OCI-LY7 (cell line): Measurements from ENCODE around the gene TMEM52B. TPM values are rescaled to one million over a fixed set of nuclear protein-coding genes. Genes with fewer than 3 reads are reported as not detected.
A peak's percentile ranks its signal among the peaks of the same experiment; 100 is the strongest.

Source experiments
- BruUV-seq: library from RNA; stranded (reverse); fragments of 400-500 nt; replicated peaks from 2 replicates; lab custom pipeline; 2021; lab: Mats Ljungman, UMichigan
- CTCF ChIA-PET: fragments of 300-600 bp; sonication (Branson Sonifier 250); formaldehyde crosslinking; loops from one replicate; lab custom pipeline; 2022; ENCODE audit warnings: antibody characterized with exemption; ENCODE audit not compliant: unreplicated experiment; lab: Charles Lee
- POLR2A ChIA-PET: fragments of 300-600 bp; sonication (Branson Sonifier 250); formaldehyde crosslinking; loops from one replicate; lab custom pipeline; 2022; ENCODE audit warnings: antibody characterized with exemption; lab: Charles Lee
- DNase-seq: peaks from one replicate; pipeline ENCODE4 v3.0.0-alpha.2; 2015; ENCODE audit warnings: low spot score
- H2AFZ ChIP-seq: fragments of 200-600 bp; sonication (generic), shearing (Covaris generic); 2 replicates; pipeline ENCODE4 v1.6.1; 2014; ENCODE audit warnings: mild to moderate bottlenecking, antibody characterized with exemption, low read length, moderate library complexity
- H3K27ac ChIP-seq: fragments of 200-600 bp; sonication (generic); 2 replicates; pipeline ENCODE4 v1.5.1; 2014; ENCODE audit warnings: mixed run types, low read depth, mild to moderate bottlenecking, moderate library complexity, low read length, inconsistent platforms; ENCODE audit not compliant: poor library complexity, severe bottlenecking
- H3K36me3 ChIP-seq: fragments of 200-600 bp; sonication (generic); 2 replicates; pipeline ENCODE4 v1.6.1; 2014; ENCODE audit warnings: mild to moderate bottlenecking, antibody characterized with exemption, low read length, moderate library complexity, mixed read lengths; ENCODE audit not compliant: insufficient read depth
- H3K4me1 ChIP-seq: fragments of 200-600 bp; sonication (generic); 2 replicates; pipeline ENCODE4 v1.5.1; 2014; ENCODE audit warnings: mild to moderate bottlenecking, low read length; ENCODE audit not compliant: insufficient read depth, poor library complexity, severe bottlenecking
- H3K4me2 ChIP-seq: fragments of 200-600 bp; sonication (generic); 2 replicates; pipeline ENCODE4 v1.6.1; 2014; ENCODE audit warnings: mild to moderate bottlenecking, low read length
- H3K4me3 ChIP-seq: fragments of 200-600 bp; sonication (generic); 2 replicates; pipeline ENCODE4 v1.5.1; 2014; ENCODE audit warnings: mild to moderate bottlenecking, low read depth, low read length; ENCODE audit not compliant: poor library complexity, severe bottlenecking
- H3K79me2 ChIP-seq: fragments of 200-600 bp; sonication (generic); 2 replicates; pipeline ENCODE4 v1.6.1; 2016; ENCODE audit warnings: low read depth, mild to moderate bottlenecking, low read length, moderate library complexity, mixed read lengths; ENCODE audit not compliant: insufficient read depth
- H3K9me2 ChIP-seq: fragments of 200-600 bp; sonication (generic); 2 replicates; pipeline ENCODE4 v1.6.1; 2016; ENCODE audit warnings: mild to moderate bottlenecking, low read length, mixed read lengths; ENCODE audit not compliant: insufficient read depth
- H3K9me3 ChIP-seq: fragments of 200-600 bp; sonication (generic); 2 replicates; pipeline ENCODE4 v1.6.1; 2014; ENCODE audit warnings: mild to moderate bottlenecking, mixed run types, low read length, mixed read lengths
- H4K20me1 ChIP-seq: fragments of 200-600 bp; sonication (generic); 2 replicates; pipeline ENCODE4 v1.6.1; 2014; ENCODE audit warnings: mild to moderate bottlenecking, antibody characterized with exemption, low read length, moderate library complexity, mixed read lengths; ENCODE audit not compliant: insufficient read depth
- EZH2phosphoT487 ChIP-seq: fragments of 200-600 bp; sonication (generic); IDR thresholded peaks from 2 replicates; pipeline ENCODE4 v1.6.1; 2018; ENCODE audit warnings: low read depth, borderline replicate concordance, mild to moderate bottlenecking, mixed run types, antibody characterized with exemption, low read length, moderate library complexity, mixed read lengths
- intact Hi-C: fragments of 100-400 bp; cut with micrococcal nuclease; formaldehyde crosslinking; loops from one replicate; pipeline ENCODE4 v1.10.0; 2022; ENCODE audit not compliant: unreplicated experiment
- total RNA-seq, 2 experiments: library from RNA; depleted of rRNA in 1 of 2; stranded (reverse); fragments of >200 nt in 1 of 2; shearing (Covaris generic) in 1 of 2; gene quantifications; 2 replicates each; pipeline ENCODE4 v1.2.3, GENCODE V29; 2014 to 2022
- TF ChIP-seq, protein P1 (sequence below): fragments of 200-600 bp; sonication (generic); conservative IDR thresholded peaks from 2 replicates; pipeline ENCODE4 v1.5.1; 2014; ENCODE audit warnings: mild to moderate bottlenecking, antibody characterized with exemption, low read length, moderate library complexity, mixed read lengths

Gene TMEM52B
- total RNA-seq, 2 experiments from 2014 or later, result 0.21 TPM; not detected in 1

DNA sequence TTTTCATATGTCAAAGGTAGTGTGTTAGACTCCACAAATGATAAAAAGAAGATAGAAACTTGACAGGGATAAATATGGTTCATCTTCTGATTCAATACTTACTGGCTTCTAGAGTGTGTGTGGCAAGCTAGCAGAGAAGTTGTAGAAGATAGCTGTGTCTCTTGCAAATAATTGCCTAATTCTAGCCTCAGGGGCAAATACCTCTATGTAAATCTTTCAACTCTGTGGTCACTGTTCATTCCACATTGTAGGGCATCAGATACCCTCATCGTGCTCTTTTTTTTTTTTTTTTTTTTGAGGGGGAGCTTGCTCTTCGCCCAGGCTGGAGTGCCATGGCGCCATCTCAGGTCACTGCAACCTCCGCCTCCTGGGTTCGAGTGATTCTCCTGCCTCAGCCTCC lies 8.6 kb upstream of the TMEM52B start:
- Histone ChIP-seq H3K27ac (no peak overlapping the region), H3K4me2 (no peak overlapping the region), H3K9me3 (peaks cover 4% of the 10 kb centered on the region; the same call in 1 of the 2 replicates), H4K20me1 (no peaks in the 10 kb centered on the region), H2AFZ (peak overlapping the region; percentile 34; the same call in 1 of the 2 replicates), H3K4me3 (no peak overlapping the region), H3K4me1 (peaks cover 7% of the 10 kb centered on the region), H3K9me2 (no peaks in the 10 kb centered on the region), H3K79me2 (no peaks in the 10 kb centered on the region), H3K36me3 (no peaks in the 10 kb centered on the region)
- intact Hi-C loops, result no loop called here
- TF ChIP-seq, protein P1, sequence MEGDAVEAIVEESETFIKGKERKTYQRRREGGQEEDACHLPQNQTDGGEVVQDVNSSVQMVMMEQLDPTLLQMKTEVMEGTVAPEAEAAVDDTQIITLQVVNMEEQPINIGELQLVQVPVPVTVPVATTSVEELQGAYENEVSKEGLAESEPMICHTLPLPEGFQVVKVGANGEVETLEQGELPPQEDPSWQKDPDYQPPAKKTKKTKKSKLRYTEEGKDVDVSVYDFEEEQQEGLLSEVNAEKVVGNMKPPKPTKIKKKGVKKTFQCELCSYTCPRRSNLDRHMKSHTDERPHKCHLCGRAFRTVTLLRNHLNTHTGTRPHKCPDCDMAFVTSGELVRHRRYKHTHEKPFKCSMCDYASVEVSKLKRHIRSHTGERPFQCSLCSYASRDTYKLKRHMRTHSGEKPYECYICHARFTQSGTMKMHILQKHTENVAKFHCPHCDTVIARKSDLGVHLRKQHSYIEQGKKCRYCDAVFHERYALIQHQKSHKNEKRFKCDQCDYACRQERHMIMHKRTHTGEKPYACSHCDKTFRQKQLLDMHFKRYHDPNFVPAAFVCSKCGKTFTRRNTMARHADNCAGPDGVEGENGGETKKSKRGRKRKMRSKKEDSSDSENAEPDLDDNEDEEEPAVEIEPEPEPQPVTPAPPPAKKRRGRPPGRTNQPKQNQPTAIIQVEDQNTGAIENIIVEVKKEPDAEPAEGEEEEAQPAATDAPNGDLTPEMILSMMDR, result no peak
- no peak for TF ChIP-seq EZH2phosphoT487
- CTCF ChIA-PET, result interaction anchor here (1.0 kb wide), 2 partner anchors 11 to 44 kb away, joined by 4 read pairs; no protein-coding TSS in a partner anchor
- no TSS peak for BruUV-seq
- POLR2A ChIA-PET, result interaction anchor here (0.6 to 1.9 kb wide), 12 partner anchors 9 to 500 kb away, joined by 3 to 8 read pairs (median 3); partner anchors contain the start of gene GABARAPL1
- DNase-seq, result no peak

- Histone ChIP-seq H3K79me2 (no peaks in the 10 kb centered on the region), H3K27ac (no peak within 1 kb of the TSS), H2AFZ (peak within 1 kb of the TSS; percentile 15; the same call in 1 of the 2 replicates), H3K9me3 (peaks cover 4% of the 10 kb centered on the region; the same call in 1 of the 2 replicates), H3K36me3 (no peaks in the 10 kb centered on the region), H3K4me1 (peaks cover 7% of the 10 kb centered on the region), H3K9me2 (no peaks in the 10 kb centered on the region), H4K20me1 (no peaks in the 10 kb centered on the region), H3K4me2 (no peak within 1 kb of the TSS), H3K4me3 (no peak within 1 kb of the TSS)
- ChIA-PET POLR2A (interaction anchor here (0.7 to 1.9 kb wide), 9 partner anchors 9 to 69 kb away, joined by 3 to 15 read pairs (median 3); partner anchors contain the start of gene GABARAPL1), CTCF (no interaction called here)
- TF ChIP-seq, protein P1, result no peak
- no peak for TF ChIP-seq EZH2phosphoT487
- no peak for DNase-seq
- intact Hi-C loops, result no loop called here
- BruUV-seq, result no TSS peak
Observed at GRCh38 chr12:10171973-10172728, 6.7 kb upstream of the TMEM52B start, which contains the start of gene OLR1. OLR1 (minus strand) TSS chr12:10172132; CDS start chr12:10172077, 55 bp downstream.
